ENCODE results near the gene RSBN1L.
"Not testable (repeated sequence)": the region's sequence is repeated elsewhere in the genome, so short reads cannot be mapped to it uniquely, and the experiment has no call there.

Gene RSBN1L

DNA sequence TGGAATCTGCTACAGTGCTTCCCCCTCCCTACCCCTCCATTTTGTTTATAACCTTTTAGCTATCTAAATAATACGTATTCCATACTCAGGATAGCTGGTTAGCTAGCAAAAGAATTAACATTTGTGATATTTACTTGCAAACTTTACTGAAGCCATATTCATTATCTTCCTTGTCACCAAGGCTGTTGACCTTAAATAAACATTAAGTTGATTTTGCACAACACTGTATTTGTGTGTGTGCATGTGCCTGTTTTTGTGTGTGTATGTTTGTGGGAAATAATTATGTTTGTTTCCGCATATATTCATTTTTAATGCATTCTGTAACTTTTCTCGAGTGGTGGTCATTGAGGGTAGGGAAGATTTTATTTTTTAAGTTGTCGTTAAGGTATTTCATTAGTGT lies 86.1 kb downstream of the RSBN1L start:
- H3K4me3 ChIP-seq (replicated peaks in 1 of 2; ENCODE audit: low read depth in 2 of 2, low read length in 2 of 2) = no peak overlapping the region
- TF ChIP-seq, protein P1, sequence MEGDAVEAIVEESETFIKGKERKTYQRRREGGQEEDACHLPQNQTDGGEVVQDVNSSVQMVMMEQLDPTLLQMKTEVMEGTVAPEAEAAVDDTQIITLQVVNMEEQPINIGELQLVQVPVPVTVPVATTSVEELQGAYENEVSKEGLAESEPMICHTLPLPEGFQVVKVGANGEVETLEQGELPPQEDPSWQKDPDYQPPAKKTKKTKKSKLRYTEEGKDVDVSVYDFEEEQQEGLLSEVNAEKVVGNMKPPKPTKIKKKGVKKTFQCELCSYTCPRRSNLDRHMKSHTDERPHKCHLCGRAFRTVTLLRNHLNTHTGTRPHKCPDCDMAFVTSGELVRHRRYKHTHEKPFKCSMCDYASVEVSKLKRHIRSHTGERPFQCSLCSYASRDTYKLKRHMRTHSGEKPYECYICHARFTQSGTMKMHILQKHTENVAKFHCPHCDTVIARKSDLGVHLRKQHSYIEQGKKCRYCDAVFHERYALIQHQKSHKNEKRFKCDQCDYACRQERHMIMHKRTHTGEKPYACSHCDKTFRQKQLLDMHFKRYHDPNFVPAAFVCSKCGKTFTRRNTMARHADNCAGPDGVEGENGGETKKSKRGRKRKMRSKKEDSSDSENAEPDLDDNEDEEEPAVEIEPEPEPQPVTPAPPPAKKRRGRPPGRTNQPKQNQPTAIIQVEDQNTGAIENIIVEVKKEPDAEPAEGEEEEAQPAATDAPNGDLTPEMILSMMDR (IDR thresholded peaks at IDR 0.05; ENCODE audit: low read depth, low read length) = no peak
- DNase-seq (ENCODE audit: low read depth in 2 of 2) = no peak

DNA sequence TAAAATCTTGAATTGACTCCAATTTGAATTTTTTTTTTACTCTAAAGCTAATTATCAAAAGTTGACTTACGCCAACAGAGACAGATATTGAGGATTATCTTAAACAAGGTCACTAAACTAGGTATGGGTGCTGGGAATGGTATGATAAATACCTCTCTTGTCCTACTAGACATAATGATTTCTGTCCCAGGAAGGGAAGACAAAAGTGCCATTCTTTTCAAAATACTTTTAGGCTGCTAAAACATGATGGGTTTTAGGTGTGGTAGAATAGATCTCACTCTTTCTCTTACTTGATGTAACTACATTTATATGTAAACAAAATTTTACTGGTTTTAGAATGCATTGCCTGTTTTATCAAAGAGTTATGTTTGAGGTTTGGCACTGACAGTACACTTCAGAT lies 86.9 kb downstream of the RSBN1L start:
- H3K4me3 ChIP-seq (replicated peaks in 1 of 2; ENCODE audit: low read depth in 2 of 2, low read length in 2 of 2) = no peak overlapping the region
- TF ChIP-seq, protein P1 (IDR thresholded peaks at IDR 0.05; ENCODE audit: low read depth, low read length) = no peak
- no peak for DNase-seq (ENCODE audit: low read depth in 2 of 2)

DNA sequence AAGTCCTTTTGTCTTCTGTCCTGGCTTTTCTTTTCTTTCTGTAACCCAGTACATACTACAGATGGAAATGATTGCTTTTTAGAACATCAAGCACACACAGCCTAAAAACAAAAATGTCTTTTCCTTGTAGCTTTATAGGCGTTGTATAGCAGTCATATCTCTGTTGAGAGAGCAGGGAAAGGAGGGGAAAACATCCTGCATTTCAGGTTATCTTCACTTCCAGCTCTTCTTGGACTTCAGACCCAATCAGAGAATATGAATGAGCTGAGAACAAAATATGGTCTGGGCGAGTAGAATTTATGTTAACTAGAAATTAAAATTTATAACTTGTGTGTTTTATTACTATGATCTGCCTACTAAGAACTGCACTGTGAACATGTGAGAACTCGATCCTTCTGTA lies 87.3 kb downstream of the RSBN1L start:
- no peak overlapping the region for H3K4me3 ChIP-seq (replicated peaks in 1 of 2; ENCODE audit: low read depth in 2 of 2, low read length in 2 of 2)
- no peak for DNase-seq (ENCODE audit: low read depth in 2 of 2)
- TF ChIP-seq, protein P1 (IDR thresholded peaks at IDR 0.05; ENCODE audit: low read depth, low read length) = no peak

DNA sequence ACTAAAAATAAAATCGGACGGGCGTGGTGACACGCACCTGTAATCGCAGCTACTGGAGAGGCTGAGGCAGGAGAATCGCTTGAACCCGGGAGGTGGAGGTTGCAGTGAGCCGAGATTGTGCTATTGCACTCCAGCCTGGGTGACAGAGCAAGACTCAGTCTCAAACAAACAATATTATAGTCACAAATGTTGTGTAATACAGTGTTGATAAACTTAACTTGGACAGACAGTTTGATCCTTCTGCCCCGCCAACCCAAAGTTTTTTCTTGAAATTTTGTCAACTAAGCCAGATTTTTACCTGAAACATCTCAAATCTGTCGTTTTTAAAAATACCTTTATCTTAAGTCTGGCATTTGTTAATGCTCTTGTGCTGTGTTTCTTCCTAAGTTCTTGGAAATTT lies 88.2 kb downstream of the RSBN1L start:
- H3K4me3 ChIP-seq (replicated peaks in 1 of 2; ENCODE audit: low read depth in 2 of 2, low read length in 2 of 2); DNase-seq (ENCODE audit: low read depth in 2 of 2): not testable (repeated sequence)

DNA sequence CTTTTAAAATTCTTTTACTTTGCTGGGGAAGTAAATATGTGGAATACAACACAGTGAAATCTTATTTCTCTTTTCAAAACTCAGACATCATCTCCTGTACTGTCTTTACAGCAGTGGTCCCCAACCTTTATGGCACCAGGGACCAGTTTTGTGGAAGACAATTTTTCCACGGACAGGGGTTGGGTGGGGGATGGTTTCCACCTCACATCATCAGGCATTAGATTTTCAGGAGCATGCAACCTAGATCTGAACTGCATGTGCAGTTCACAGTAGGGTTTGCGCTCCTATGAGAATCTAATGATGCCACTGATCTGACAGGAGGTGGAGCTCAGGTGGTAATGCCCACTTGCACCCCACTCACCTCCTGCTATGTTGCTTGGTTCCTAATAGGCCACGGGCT lies 89.8 kb downstream of the RSBN1L start:
- DNase-seq (ENCODE audit: low read depth in 2 of 2) = no peak
- TF ChIP-seq, protein P1 (IDR thresholded peaks at IDR 0.05; ENCODE audit: low read depth, low read length) = no peak
- H3K4me3 ChIP-seq (replicated peaks in 1 of 2; ENCODE audit: low read depth in 2 of 2, low read length in 2 of 2) = no peak overlapping the region

DNA sequence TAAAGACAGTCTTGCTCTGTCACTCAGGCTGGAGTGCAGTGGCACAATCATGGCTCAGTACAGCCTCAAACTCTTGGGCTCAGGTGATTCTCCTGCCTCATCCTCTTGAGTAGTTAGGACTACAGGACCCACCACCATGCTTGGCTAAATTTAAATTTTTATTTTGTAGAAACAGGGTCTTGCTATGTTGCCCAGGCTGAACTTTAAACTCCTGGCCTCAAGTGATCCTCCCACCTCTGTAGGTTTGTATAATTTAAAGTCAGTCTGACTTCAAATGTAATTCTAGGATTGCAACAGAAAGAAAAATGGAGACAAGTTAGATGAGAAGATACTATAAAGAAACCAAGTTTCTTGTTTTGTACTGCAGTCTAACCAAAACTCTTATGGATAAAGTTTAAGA lies 90.5 kb downstream of the RSBN1L start:
- H3K4me3 ChIP-seq (replicated peaks in 1 of 2; ENCODE audit: low read depth in 2 of 2, low read length in 2 of 2) = no peak overlapping the region
- TF ChIP-seq, protein P1 (IDR thresholded peaks at IDR 0.05; ENCODE audit: low read depth, low read length) = no peak
- DNase-seq (ENCODE audit: low read depth in 2 of 2) = no peak

DNA sequence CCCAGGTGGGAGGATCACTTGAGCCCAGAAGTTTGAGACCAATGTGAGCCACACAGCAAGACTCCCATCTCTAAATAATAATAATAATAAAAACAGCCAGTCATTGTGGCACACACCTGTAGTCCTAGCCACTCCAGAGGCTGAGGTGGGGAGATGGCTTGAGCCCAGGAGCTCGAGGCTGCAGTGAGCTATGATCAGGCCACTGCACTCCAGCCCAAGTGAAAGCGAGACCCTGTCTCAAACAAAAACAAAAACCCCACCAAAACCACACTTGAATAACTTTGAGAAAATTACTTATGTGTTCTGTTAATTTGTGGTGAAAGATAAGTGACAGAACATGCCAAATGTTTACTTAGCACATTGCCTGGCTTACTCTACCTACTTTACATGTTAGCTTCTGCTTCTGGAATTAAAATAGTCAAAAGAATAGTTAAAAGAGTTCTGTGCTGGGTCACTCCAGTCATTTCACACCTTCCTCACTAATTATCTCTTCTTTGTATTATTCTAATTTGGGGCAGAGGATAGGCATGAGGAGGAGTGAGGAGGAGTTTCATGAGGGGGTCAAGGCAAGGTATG lies 92.2 kb downstream of the RSBN1L start:
- TF ChIP-seq, protein P1 (IDR thresholded peaks at IDR 0.05; ENCODE audit: low read depth, low read length) = no peak
- no peak overlapping the region for H3K4me3 ChIP-seq (replicated peaks in 1 of 2; ENCODE audit: low read depth in 2 of 2, low read length in 2 of 2)
- no peak for DNase-seq (ENCODE audit: low read depth in 2 of 2)

All from cardiac fibroblast (primary cell).